ENCODE results near the gene ZNF524. TPM values are rescaled to one million over a fixed set of nuclear protein-coding genes. Genes with fewer than 3 reads are reported as not detected.

ZNF524 gene
- total and polyA plus RNA-seq, 12 donors: 7.9 to 39.4 (median 14.1) TPM

DNA sequence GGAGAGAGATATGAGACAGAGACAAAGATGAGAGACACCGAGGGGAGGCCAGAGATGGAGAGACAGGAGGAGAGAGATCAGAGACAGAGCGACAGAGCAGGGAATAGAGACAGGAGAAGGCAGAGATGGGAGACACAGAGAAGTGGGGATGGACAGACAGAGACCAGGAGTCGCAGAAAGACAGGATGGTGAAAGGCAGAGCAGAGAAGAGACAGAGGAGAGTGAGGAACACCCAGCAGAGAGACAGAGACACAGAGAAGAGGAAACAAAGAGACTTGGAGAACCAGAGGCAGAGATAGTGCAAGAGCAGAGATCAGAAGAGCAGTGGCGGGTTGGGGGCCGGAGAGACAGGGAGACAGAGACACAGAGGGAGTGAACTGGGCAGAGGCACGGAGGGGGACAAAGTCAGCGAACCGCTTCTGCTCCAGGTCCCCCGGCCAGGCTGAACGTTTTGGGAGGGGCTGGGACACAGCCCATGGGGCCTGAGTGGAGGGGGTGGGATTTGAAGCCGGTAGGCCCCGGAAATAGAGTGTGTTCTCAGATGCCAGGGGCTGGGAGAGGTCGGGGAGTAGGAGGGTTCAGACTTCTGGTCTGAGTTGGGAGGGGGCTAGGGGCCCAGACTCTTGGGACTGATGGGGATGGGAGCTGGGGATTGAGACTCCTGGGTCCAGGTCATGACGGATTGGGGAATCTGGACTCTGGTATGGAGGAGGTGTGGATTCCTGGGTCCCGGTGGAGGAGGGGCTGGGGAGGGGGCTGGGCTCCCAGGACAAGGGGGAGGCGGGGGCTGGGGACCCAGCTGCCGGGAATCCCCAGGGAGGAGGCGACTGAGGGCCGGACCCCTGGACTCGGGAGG lies 20.1 kb upstream of the ZNF524 start:
- TF ChIP-seq, protein P1, sequence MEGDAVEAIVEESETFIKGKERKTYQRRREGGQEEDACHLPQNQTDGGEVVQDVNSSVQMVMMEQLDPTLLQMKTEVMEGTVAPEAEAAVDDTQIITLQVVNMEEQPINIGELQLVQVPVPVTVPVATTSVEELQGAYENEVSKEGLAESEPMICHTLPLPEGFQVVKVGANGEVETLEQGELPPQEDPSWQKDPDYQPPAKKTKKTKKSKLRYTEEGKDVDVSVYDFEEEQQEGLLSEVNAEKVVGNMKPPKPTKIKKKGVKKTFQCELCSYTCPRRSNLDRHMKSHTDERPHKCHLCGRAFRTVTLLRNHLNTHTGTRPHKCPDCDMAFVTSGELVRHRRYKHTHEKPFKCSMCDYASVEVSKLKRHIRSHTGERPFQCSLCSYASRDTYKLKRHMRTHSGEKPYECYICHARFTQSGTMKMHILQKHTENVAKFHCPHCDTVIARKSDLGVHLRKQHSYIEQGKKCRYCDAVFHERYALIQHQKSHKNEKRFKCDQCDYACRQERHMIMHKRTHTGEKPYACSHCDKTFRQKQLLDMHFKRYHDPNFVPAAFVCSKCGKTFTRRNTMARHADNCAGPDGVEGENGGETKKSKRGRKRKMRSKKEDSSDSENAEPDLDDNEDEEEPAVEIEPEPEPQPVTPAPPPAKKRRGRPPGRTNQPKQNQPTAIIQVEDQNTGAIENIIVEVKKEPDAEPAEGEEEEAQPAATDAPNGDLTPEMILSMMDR (IDR thresholded peaks at IDR 0.05): no peak
- peaks cover 0 to 5% (median 0%) of the 10 kb centered on the region in 7 donors for H3K27me3 ChIP-seq
- 7 to 9% methylated on average over 19 to 20 of the region's 20 CpGs for WGBS, 2 donors
- DNase-seq (peak; percentile 31 to 42), ATAC-seq (peak; percentile 49 to 85 (median 62))
- peaks cover 0 to 18% (median 12%) of the 10 kb centered on the region in 9 donors for H3K4me1 ChIP-seq
- no peaks in the 10 kb centered on the region for H3K9me3 ChIP-seq
- peaks cover 0 to 24% (median 7%) of the 10 kb centered on the region in 9 donors for H3K36me3 ChIP-seq
- H3K27ac ChIP-seq: peak overlapping the region; percentile 94 to 99 (median 96)
- intact Hi-C loops (cut with DNase I): loop anchor here in 3 of 10 donors (1.0 to 5.0 kb wide), 4 partner anchors 16 to 63 kb away; no protein-coding TSS in a partner anchor
- H3K4me3 ChIP-seq: peak overlapping the region; percentile 84 to 100 (median 94)

DNA sequence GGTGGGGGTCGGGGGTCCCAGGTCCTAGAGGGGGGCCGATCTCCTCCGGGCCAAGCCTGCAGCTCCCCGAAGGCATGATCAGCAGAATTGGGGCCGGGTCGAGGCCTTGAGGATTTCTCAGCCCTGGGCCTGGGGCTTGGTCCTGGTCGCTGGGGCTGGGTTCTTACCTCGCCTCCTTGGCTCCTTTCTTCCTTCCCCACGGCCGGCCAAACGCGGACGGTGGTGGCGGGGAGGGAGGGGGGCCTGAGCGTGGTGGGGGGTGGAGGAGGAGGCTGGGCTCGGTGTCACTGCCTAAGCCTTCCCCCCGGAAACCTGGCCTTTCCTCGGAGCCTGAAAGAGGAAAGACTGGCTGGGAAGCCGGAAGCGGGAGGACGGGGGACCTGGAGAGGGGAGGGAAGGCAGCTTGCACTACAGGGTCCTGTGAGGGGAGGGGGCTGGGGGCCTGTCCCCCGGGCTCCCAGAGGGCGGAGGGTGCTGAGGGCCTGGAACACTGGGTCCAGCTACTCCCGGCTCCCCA lies 19.4 kb upstream of the ZNF524 start, which contains the start of gene ZNF579:
TSS of gene ZNF579 (minus strand) at position 221 of the 517 bp plus-strand sequence. CDS start 1,209 bp downstream, outside the sequence.
- WGBS, 2 donors: 1 to 2% methylated on average over 17 to 23 of the region's 24 CpGs
- H3K9me3 ChIP-seq: no peaks in the 10 kb centered on the region
- peaks cover 0 to 24% (median 7%) of the 10 kb centered on the region in 9 donors for H3K36me3 ChIP-seq
- DNase-seq (peak; percentile 87 to 92), ATAC-seq (peak; percentile 86 to 95 (median 89))
- H3K27ac ChIP-seq: peak within 1 kb of the TSS; percentile 94 to 99 (median 96)
- H3K27me3 ChIP-seq: peaks cover 0 to 10% (median 0%) of the 10 kb centered on the region in 7 donors
- TF ChIP-seq, protein P1 (IDR thresholded peaks at IDR 0.05): no peak
- peaks cover 0 to 22% (median 16%) of the 10 kb centered on the region in 9 donors for H3K4me1 ChIP-seq
- intact Hi-C loops (cut with DNase I): loop anchor here in 3 of 10 donors (1.0 to 5.0 kb wide), 4 partner anchors 16 to 64 kb away; no protein-coding TSS in a partner anchor
- peak within 1 kb of the TSS; percentile 84 to 100 (median 94) for H3K4me3 ChIP-seq

DNA sequence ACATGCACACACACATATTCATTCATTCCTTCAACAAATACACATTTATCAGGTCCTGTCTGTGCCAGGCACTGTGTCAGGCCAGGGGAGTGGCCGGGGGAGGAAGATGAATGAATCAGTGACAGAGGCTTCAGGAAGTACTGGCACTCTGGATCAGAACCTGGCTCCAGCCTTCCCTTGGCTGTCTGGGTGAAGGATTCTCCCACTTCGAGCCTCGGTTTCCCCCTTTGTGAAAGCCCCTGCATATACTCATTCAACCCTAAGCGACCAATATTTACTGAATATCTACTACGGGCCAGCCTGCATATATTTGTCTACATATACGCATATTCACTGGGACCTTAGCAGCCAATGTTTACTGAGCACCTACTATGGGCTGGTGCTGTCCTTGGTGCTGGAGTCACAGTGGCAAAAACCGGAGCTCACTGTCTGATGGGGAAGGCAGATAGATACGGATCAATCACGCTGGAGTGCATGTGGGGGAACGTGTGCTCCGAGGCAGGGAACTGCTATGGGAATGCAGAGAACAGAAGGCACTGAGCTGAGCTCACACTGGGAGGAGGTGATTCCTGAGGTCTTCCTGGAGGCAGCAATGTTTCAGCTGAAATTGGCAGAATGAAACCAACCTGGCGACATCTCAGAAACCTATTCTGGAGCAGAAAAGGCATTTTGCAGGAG lies 18.8 kb upstream of the ZNF524 start:
- WGBS, 2 donors: 34% methylated on average over 12 of the region's 12 CpGs
- Histone ChIP-seq H3K27ac (peak overlapping the region; percentile 94 to 99 (median 96)), H3K9me3 (no peaks in the 10 kb centered on the region), H3K27me3 (peaks cover 0 to 16% (median 0%) of the 10 kb centered on the region in 7 donors), H3K36me3 (peaks cover 0 to 24% (median 7%) of the 10 kb centered on the region in 9 donors), H3K4me3 (peak overlapping the region; percentile 84 to 100 (median 94)), H3K4me1 (peaks cover 4 to 28% (median 22%) of the 10 kb centered on the region in 9 donors)
- TF ChIP-seq, protein P1 (IDR thresholded peaks at IDR 0.05): no peak
- ATAC-seq (no peak), DNase-seq (no peak)
- intact Hi-C loops (cut with DNase I): loop anchor here in 2 of 10 donors (2.0 to 5.0 kb wide), 3 partner anchors 34 to 64 kb away; no protein-coding TSS in a partner anchor

Measured in heart right ventricle (tissue), 16 donors.